Cerebellar cortex (tissue), 1 donor: ENCODE results near the gene HDGF.

Experiments
- DNase-seq: peaks from one replicate; pipeline ENCODE4 v3.0.0-alpha.2; 2015; ENCODE audit warnings: low spot score

The HDGF gene

GRCh38 chr1:156725683-156726280 is 25.7 kb downstream of the HDGF start:
- peak; percentile 97 for DNase-seq

GRCh38 chr1:156721535-156721934 is 29.9 kb downstream of the HDGF start:
- no peak for DNase-seq

DNA sequence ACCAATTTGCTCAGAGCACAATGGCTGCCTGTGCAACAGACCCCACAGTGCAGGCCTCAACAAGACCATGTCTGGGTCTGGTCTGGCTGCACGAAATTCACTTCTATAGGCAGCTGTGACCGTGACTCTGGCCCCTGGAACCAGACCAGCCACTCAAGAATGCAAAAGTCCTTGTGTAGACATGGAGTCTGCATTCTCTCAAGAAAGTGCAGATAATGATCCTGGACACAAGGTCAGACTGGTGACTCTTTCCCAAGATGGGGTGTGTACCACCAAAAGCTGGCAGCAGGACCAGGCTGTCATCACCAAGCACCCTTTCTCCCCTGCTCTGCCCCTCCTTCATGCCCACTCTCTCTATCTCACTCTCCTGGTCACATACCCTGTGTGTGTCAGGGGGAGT is 30.3 kb downstream of the HDGF start:
- DNase-seq: no peak

DNA sequence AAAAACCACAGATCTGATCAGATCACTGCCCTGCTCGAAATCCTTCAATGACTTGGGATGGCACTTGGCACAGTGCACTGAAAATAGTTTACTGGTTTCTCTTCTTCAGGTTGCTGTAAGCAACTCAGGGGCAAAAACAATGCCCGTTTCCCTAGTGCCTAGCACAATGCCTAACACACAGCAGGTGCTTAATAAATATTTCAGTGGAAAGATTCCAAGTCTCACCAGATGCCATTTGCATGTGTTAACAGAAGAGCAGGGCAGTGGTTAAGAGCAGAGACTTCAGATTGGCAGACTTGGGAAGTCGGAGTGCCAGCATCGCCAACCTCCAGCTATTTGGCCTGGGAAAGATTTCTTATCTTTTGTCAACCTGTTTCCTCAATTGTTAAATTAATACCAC is 34.1 kb downstream of the HDGF start:
- DNase-seq: no peak

GRCh38 chr1:156714830-156715229 is 36.6 kb downstream of the HDGF start:
- DNase-seq: no peak

DNA sequence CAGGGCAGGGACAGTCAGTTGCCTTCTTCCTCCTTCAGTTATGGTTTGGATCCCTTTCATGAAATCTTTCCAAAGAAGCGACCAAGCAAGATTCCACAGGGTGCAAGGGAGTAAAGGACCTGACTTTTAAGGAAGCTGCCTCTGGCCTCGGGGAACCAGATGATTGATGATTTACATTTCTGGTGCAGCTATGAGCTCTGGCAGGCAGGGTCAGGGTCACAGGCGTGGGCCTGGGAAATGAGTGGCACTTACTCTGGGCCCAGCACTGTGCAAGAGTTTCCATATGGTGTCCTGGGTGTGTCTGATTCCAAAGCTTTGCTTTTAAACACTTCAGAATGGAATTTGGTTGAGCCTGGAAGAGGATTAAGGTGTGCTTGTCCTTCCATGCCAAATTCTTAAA is 38.8 kb downstream of the HDGF start:
- no peak for DNase-seq

GRCh38 chr1:156711011-156711817 is 40.3 kb downstream of the HDGF start:
- DNase-seq: peak; percentile 58

GRCh38 chr1:156709757-156710489 is 41.6 kb downstream of the HDGF start:
- no peak for DNase-seq

DNA sequence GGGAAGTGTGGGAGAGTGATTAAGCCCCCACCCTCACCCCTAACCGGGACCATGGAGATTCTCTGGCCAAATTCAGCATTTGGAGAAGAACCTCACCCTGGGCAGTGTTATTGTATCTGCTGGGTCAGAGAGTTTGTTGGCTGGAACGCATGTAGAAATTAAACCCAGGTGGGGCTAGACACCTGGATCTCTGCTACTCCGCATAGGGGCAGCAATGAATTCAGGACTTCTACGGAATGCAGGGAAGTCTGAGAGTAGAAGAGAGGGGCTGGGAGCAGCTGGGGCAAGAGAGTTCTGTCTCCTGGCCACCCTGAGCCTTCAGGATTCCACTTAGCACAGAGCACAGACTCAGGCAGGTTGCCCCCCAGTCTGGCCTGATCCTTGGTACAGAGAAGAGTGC is 42.4 kb downstream of the HDGF start:
- DNase-seq: no peak

- DNase-seq: peak; percentile 91
Measured at GRCh38 chr1:156708218-156708661, 43.2 kb downstream of the HDGF start.

GRCh38 chr1:156707417-156708217 is 43.9 kb downstream of the HDGF start:
- peak; percentile 85 for DNase-seq

- peak; percentile 73 for DNase-seq
Measured at GRCh38 chr1:156706657-156707416, 44.6 kb downstream of the HDGF start.

GRCh38 chr1:156705918-156706656 is 45.4 kb downstream of the HDGF start:
- peak; percentile 87 for DNase-seq

DNA sequence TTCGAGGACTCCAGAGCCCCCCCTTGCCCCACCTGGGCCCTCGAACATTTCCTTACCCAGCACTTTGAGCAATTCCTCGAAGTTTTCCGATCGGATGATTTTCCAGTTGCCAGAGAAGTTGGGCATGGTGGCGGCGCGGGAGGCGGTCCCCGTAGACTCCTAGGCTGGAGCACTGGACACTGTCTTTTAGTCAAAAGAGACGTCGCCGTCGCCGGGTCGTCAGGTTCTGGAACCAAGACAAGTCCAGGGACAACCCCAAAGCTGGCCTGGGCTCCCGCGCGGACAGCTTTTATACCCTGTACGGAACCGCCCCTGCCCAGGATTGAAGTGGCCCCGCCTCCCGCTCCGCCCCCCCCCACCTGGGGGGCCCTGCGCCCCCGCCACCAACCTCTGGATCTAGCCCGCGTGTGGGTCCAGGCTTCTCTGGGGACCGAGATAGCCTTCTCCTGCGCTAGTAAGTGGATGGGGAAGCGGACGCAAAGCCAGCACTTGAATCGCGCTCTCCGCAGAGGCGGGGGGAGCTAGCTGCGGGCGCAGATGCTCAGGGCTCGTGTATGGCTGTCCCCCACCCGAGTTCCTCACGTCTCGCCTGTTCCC is 46.1 kb downstream of the HDGF start, which contains the start of gene CRABP2:
CRABP2 (minus strand) TSS at position 263 of the 597 bp plus-strand sequence; CDS start at position 126, 137 bp downstream.
- DNase-seq: peak; percentile 79

DNA sequence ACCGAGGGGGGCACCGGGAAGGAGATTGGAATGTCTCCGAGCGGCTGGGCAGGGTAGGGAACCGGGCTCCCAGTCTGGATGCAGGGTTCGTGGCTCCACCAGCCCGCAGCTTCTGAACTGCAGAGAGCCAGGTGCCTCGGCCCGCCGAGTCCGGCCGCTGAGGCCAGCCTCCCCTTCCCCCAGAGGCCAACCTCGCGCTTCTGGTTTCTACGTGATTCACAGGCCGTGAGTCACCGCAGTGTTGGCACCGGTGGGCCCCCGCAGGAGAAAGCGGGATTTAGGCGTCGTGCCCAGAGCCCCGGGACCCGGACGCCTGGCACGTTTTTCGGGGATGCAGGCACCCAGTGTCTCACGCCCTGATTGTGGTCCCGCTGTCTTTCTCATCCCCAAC is 46.5 kb downstream of the HDGF start:
- no peak for DNase-seq

DNA sequence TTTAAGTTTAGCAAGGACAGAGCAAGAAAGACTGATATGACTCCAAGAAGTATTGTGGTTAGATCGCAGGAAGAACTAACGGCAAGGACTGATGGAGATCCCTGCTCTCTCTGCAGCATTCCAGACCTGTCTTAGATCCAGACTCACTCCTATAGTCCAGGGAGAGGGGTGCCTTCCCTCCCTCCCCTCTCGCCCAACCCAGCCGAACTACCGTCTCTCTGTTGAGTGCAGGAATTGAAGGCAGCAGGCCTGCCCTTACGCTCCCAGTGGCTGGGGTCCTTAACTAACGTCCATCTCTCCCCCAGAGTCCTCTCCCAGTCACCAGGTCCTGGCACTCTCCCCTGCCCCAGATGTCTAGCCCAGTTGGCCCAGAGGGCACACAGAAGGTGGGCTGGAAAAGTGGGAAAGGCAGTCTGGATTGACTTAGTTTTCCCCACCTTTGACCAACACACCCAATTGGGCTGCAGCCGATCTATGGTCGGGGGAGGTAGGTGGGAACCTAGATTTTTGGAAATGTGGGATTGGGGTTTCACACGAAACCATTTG is 47.2 kb downstream of the HDGF start:
- no peak for DNase-seq

GRCh38 chr1:156703741-156704140 is 47.7 kb downstream of the HDGF start:
- no peak for DNase-seq

DNA sequence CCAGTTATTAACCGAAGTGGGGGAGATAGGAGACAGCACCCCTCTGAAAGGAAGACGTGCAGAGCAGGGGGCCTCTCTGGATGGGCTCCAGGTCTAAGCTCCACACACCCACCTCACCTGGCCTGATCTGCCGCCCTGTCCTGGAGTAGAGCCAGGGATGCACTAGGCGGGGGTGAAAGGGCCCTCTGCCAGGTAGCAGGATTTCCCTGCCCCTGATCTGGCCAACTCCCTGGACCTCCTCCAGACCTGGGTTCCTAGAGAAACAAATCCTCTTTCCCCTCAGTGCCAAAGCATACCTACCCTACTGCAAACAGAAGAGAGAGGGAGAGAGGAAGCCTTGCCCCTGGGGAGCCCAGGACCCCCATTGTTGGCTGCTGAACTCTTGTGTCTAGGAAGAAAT is 48.1 kb downstream of the HDGF start:
- no peak for DNase-seq

- DNase-seq: no peak
Measured at GRCh38 chr1:156700736-156701531, 50.5 kb downstream of the HDGF start.
